ENCODE data around the gene CLDND1.

CLDND1 gene

DNA sequence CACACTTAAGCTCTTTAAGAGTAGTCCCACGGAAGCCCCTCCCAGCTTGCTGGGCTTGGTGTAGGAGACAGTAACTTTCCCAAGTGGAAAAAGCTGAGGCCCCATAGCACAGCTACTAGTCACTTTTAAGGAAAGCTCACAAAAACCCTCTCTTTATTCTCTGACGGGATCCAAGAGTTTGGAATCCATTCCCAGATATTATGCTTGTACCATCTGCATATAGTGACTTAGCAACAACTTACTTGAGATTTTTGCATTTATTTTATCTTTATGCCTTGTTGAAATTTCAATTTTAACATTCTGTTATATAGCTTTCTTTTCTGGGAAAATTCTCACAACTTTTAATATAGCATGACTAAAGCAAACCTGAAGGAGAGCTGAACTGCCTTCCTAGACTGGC lies 28.5 kb upstream of the CLDND1 start:
- DNase-seq: no peak

DNA sequence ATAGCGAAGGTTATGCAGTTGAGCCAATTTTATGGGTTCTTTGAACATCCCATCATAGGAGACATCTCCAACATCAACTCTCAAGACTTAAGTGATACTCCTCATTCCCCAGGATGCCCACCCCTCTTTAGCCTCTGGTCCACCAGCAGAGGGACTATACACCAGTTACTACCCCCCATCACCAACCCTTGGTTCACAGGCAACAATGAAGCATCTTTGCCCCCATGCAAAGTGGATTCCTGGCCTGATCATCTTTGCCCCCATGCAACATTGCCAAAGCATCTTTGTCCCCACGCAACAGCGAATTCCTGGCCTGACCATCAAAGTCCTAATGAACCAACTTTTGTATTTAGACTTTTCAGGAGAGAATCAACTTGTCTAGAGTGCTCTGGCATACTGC lies 28.1 kb upstream of the CLDND1 start:
- DNase-seq: no peak

DNA sequence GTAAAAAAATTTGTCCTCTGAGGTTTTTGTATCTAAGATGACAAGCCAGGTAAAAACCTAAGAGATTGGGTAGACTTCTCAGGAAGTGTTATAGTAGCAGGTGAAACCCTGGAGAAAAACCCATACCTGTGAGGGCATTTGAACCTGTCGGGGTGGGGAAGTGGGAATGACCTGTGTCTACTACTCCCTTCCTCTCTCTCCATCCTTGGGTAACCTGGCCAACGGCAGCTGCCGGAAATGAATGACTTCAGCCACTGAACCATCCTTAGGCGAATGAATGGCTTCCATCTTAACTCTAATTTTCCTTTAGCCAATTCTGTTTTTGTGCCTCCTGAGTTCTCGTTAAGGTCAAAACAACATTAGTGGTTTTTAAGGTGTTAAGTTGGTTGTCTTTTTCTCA lies 25.8 kb upstream of the CLDND1 start:
- DNase-seq: no peak

DNA sequence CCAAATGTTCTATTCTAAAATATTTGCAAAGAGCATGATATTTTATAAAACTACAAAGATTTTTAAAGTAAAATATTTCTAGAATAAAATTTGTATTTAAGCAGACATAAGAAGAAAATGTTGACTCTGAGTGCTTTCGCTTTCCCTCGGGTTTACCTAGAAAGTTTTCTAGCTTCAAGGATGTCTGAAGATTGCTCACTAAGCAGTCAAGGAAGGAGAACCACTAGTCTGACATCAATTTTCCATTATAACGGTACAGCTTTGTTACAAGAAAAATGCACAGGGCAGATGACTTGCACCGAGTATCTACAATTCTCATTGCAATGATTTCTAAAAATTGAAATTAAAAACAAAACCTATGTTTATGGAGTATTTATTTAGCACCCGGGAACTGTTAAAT lies 23.2 kb upstream of the CLDND1 start:
- DNase-seq: peak; percentile 65

DNA sequence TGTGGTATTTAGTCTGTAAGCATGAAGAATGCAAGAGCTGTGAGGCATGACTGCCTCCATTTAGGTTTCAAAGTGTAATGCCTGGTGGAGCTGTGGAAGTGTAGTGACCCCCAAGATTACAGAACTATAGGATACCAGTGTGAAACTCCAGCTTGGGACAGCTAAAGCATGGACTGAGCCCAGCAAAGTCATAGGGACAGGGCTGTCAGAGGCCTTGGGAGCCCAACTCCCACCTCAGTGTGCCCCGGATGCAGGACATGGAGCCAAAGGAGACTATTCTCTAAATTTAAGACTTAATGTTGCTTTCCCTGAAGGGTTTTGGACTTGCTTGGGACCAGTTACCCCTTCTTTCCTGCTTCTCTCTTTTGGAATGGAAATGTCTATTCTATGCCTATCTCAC lies 19.9 kb upstream of the CLDND1 start:
- no peak for DNase-seq

DNA sequence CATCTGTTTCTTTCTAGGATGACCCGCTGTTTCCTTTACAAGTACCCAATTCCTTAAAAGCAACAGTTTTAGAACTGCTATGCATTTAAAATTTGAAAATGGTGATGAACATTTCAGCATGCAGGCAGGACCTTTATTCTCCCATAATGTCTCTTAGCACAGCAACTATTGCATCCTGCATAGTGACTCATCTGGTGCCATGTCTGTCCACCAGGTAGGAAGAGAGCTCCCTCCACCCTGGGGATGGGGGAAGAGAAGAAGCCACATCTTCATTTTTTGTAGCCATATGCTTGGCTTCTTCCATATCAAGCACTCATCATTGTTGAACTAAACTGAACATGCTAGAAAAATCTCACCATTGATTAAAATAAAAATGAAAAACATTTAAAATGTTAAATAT lies 19.0 kb upstream of the CLDND1 start:
- DNase-seq: no peak

DNA sequence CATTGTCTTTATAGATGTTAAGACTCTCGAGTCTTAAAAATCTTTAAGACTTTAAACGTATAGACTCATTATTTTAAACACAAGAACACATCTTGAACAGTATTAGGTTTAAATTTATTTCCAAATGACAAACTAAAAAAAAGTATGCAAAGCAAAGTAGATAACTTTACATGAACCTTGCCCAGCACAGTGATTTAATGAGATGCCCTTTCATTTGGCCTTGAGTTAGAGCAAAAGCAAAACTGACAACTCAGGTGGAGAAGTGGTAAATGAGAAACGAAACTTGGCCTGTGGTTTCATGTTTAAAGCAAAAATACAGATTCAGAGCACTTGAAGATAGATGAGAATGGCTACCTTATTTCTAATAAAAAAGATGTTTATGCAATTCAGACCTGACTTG lies 17.6 kb upstream of the CLDND1 start:
- no peak for DNase-seq

DNA sequence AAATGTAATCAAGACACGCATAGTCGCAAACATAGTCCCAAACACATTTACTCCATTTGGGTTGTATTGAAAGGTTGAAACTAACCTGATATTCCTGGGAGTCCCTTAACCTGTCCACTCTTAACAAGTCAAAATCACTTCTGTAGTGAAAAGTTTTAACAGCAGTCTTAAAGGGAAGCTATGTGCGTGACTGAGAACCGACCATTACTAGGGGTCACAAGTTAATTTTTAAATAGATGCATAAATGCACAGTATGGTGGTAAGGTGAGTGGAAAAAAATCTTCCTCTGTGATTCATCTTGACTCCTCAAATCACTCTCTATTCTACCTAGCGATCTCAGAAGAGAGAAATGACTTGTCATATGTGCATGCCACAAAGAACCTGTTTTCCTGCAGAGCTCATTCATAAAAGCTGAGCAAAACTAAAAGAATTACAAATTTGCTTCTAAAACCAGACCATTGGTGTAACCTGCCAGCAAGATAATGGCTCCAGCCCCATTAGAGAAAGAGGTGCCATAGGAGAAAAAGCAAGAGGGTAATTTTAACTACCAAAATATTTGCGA lies 13.8 kb upstream of the CLDND1 start:
- no peak for DNase-seq

DNA sequence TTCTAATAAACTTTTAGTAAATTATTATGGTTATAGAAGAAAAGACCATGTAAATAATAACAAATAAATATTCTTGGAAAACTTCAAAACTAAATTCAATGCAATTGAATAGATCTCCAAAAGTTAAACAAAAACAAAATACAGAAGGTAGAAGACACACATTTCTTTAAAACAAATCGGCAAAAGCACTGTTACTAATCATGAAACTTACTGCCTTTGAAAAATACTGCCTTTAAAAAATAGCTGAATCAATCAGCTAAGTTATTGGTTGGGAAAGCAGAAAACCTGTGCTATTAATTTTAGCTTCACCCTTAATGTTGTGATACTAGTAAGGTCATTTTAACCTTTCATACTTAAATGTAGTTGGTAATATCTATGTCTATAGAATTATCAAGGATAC lies 12.0 kb upstream of the CLDND1 start:
- DNase-seq: no peak

DNA sequence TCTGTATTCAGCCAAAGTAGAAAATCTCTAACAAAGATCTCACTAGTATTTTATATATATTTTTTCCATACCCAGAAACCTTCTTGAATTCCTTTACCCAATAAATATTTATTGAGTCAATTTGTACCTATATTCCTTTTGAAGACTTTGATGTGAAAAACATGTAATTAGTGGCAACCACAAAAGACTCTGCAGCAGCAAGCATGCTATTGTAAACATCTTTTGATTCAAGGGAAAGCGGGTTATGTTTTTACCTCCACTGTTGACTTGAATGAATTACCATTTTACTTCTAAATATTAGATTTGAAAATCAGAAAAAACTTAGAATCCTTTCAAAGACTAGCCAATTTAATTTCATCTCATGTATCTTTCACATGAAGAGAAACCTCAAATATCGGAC lies 11.5 kb upstream of the CLDND1 start:
- no peak for DNase-seq

DNA sequence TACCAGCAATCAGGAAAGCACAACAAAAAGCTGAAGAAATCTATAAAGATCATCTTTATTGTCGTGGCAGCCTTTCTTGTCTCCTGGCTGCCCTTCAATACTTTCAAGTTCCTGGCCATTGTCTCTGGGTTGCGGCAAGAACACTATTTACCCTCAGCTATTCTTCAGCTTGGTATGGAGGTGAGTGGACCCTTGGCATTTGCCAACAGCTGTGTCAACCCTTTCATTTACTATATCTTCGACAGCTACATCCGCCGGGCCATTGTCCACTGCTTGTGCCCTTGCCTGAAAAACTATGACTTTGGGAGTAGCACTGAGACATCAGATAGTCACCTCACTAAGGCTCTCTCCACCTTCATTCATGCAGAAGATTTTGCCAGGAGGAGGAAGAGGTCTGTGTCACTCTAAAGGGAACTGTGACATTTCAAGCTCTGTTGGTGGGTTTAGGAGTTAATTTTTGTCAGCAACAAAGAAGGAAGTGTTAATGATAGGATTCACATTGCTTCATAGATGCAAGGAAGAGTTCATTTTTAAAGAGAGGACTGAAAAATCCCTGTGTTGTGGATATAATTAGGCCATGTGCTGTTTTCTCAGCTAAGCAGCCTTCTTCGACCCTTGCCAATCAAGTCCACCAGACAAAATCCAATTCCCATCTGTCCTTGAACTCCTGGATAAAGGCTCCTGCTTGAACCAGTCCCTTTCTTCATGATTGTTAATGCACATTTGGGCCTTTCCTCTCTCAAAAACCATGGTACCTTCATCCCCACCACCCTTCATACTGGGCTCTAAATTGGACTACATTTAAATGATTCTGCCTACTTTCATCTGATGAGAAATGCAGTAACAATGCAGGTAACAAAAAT lies 10.2 kb upstream of the CLDND1 start:
- no peak for DNase-seq

DNA sequence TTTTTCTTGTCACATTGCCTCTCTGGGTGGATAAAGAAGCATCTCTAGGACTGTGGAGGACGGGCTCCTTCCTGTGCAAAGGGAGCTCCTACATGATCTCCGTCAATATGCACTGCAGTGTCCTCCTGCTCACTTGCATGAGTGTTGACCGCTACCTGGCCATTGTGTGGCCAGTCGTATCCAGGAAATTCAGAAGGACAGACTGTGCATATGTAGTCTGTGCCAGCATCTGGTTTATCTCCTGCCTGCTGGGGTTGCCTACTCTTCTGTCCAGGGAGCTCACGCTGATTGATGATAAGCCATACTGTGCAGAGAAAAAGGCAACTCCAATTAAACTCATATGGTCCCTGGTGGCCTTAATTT lies 9.6 kb upstream of the CLDND1 start:
- DNase-seq: no peak

DNA sequence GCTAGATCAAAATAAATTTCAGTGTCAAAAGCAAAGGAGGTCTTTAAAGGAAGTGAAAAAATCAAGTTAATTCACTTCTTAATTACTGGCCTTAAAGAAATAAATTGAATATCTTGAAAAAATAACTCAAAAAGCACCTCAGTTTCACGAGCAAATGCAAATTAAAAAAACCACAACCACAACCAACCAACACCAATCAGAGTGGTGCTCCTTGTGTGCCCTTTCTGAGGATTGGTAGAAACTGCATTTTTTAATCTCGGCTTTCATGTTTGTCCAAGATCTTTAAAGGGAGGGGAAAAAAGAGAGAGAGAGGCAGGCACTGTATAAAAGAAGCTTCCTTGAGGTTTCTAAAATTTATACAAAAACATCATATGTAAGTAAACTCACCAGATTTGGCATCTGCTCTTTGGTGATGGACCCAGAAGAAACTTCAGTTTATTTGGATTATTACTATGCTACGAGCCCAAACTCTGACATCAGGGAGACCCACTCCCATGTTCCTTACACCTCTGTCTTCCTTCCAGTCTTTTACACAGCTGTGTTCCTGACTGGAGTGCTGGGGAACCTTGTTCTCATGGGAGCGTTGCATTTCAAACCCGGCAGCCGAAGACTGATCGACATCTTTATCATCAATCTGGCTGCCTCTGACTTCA lies 9.0 kb upstream of the CLDND1 start, which contains the start of gene GPR15:
TSS of gene GPR15 (plus strand) at position 357 of the 653 bp plus-strand sequence. CDS start at position 413, 56 bp downstream.
- DNase-seq: no peak

DNA sequence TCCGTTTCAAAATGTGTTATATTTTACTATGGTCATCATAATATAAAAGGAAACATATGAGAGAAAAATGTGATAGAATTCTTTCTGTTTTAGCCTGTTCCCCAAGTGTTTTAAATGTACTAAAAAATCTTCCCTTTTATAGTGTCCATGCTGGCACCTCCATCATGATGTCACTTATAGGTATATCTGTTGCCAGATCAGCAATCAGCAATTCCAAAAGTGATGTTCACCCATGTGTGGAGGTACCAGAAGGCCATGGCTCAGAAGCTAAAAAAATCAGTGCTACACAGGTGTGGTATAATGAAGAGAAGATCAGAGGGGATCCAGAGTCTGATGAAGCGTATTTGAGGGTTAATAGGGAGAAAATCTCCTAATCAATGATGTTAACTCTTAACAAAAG lies 8.0 kb upstream of the CLDND1 start:
- DNase-seq: no peak

DNA sequence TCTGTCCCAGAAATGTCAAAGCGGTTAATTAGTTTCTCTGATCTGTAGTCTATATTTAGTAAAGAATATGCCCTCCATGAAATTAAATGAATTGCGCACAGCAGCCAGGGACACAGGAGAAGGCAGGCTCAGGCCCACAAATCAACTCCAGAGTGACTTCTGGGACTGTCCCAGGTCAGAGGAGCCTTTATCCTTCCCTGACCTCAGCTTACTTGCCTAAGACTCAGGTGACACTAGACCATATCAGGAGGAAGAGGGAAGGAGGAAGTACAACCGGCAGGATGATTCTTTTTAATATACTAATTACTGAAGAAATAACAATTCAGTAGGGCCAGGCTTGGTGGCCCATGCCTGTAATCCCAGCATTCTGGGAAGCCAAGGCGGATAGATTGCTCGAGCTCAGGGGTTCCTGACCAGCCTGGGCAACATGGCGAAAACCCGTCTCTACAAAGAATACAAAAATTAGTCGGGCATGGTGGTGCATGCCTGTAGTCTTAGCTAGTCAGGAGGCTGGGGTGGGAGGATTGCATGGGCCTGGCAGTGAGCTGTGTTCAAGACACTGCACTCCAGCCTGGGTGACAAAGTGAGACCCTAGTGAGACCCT lies 7.3 kb upstream of the CLDND1 start:
- no peak for DNase-seq

DNA sequence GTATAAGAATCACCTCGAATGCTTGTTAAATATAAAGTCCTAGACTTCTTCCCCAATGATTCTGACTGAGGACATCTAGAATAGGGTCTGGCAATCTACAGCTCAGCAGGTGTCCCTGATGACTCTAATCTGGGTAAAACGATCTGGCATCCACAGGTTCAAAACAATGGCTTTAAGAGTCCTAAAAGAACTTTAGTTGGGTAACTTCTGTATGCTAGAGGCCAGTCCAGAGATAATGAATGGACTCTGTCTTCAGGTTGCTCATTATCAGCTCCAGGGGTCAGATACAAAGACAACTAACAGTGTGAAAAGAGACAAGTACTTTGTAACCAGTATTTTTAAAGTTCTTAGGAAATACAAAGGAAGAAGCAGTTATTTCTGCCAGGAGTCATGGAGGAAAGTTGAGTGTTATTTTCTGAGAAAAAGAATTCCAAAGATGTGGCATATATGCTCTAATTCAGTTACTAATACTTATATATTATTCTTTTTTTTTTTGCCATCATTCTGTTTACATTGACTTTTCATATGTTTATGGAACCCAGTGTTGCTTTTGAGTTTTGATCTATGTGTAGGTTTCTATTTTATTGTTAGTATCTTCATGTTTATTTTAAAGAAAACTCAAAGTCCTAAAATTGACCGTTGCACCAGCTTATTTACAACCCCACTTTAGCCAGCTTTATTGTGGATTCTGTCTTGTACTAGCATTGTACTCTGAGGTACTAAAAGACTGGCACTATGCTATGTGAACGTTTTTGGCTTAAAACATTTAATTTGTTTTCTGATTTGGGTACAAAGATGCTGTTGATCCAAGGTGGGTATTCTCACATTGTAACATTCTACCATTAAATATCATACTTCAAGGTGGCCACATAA lies 6.0 kb upstream of the CLDND1 start:
- DNase-seq: peak; percentile 17

DNA sequence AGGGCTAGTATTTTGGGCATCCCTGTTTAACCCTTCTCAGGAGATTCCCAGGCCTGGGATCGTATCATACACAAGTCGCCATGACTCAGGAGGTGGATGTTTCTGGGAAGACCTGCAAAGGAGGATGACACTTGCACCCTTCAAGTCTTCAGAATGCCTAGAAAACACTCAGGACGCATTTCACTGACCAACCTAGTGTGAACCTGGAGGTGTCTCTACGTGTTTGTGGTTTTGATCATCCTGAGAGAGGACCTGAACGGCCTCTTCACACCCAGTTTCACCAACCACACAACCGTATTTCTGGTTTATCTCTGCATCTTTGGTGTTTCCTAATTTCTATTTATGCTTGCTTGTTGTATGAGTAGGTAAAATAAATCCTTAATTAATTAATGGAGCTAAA lies 2.8 kb upstream of the CLDND1 start:
- DNase-seq: no peak

DNA sequence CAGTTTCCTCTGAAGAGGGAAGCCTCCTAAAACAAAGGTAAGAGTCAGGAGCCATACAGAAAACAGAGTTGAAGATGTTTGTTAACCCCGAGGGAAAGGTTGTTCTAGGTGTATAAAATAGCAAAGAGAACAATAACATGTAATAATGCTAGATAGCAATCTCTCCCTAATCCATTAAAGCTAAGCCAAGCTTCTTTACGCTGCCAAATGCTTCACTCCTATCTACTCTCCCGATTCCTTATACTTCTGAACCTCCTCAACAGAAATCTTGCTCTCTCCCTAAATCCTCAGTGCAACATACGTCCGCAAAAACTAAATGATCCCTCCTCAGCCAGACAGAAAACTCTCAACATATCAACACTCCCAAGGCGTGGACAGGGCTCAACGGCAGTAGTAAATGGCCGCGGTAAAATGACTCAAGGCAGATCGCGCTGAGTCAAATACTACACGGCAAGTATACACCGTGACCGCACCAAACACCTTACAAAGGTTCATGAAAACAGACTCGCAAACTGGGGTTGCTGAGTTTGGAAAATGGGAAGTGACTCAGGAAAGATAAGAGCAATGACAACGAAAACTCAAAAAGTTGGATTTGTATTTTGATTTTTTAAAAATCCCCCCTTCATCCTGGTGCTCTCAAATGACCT lies 682 bp downstream of the CLDND1 start:
- peak; percentile 76 for DNase-seq

DNA sequence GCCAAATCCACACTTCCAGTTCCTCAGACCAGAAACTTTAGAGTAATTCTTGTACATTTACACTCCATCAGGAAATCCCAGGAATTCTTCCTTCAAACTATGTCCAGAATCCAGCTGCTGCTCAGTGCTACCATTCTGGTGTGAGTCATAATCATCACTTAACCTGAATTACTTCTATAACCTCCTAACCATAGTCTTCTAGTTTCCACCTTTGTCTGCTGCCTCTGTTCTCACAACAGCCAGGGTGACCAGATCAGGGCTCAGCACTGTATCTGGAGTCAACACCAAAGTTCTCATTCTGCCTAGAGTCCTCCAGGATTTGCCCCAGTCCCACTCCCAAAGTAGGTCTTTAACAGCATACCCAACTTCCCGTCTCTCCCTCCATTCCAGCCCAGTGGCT lies 3.4 kb downstream of the CLDND1 start:
- DNase-seq: no peak

DNA sequence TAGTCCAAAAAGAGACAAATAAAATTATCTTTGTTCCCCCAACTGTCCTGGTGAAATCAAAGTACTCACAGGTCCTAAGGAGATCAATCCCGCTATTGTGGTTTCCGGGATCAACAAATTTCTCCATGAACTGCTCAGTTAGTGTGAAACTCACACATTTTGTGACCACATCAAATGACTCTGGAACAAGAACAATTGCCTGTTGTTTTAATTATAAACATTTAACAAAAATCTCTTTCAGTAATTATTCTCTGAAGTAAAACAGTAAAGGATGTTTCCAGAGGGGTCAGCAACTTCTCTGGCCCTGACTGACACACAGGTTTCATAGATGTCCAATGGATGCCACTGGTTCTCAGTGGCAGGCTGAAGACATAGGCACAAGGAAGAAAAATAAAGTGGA lies 3.9 kb downstream of the CLDND1 start:
- no peak for DNase-seq

DNA sequence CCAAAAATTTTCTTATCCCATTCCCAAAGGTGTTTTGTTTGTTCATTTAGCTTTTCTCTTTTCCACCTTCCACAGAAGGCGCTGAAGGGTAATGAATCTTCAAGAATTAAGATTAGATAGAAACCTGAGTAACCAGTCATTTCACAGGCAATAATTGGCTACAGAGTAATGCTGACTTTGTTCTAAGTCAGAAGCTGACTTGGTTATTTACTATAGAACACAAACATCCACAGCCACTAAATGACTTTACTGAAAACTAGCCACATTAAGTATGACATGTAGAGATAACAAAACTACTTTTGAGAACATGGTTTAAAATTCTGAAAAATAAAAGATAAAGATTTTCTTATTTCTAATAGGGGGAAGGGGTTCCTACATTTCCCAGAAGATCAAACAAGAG lies 7.8 kb downstream of the CLDND1 start:
- no peak for DNase-seq

DNA sequence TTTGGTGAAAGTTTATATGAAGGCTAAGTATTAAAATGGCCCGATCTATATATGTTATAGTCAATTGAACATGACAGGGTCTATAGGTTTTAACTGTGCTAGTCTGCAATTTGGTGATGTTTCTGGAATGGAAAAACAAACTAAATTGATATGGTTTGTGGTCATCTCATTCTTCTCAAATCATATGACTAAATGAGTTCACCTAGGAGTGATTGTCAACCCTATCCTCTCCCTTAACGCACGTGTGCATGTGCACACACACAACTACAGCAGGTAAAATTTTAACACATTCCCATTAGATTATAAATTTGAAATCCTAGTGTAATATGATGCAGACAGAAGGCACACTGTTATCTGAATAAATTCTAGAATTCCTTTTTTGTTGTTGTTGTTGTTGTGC lies 9.0 kb downstream of the CLDND1 start:
- DNase-seq: no peak
